ENCODE data around the gene LFNG. TPM values are rescaled to one million over a fixed set of nuclear protein-coding genes. Genes with fewer than 3 reads are reported as not detected.

The LFNG gene
- total RNA-seq, 1 experiment from 2014 or later: 21.3 TPM

DNA sequence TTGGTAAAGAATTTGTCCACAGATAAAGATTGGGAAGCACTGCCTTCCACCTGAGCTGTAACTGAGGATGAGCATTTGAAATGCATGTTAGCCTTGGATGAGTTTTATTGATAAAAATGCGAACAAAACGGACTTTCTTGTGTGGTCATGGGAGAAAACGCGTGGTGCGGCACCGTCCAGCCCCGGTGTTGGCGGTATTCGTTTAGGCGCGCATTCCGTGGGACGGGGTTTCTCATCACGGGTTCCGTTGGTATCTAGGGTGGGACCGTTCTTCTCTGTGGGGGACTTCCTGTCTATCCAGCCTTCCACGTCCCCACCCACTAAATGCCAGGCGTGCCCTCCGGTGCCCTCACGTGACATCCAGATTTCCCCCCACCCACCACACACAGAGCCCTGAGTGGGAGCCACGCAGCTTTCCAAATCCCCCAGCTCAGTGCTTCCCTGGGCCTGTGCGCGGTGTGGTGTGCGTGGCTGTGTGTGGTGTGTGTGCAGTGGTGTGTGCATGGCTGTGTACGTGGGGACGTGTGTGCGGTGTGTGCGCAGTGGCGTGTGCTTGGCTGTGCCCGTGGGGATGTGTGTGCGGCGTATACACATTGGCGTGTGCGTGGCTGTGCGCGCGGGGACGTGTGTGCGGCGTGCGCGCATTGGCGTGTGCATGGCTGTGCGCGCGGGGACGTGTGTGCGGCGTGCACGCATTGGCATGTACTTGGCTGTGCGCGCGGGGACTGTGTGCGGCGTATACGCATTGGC lies 57.3 kb downstream of the LFNG start:
- Histone ChIP-seq H3K9me2 (ENCODE audit: insufficient read depth) (no peaks in the 10 kb centered on the region), H3K9me3 (ENCODE audit: insufficient read depth, low read depth) (no peaks in the 10 kb centered on the region), H3K27ac (no peak overlapping the region), H2AFZ (no peak overlapping the region), H3K4me3 (no peak overlapping the region), H3K79me2 (ENCODE audit: low read depth) (no peaks in the 10 kb centered on the region), H3F3A (ENCODE audit: insufficient read depth, low read depth) (no peaks in the 10 kb centered on the region), H3K4me1 (replicated peaks; ENCODE audit: insufficient read depth) (no peaks in the 10 kb centered on the region), H3K36me3 (ENCODE audit: low read depth) (no peaks in the 10 kb centered on the region), H3K27me3 (ENCODE audit: insufficient read depth, low read depth) (no peaks in the 10 kb centered on the region), H3K4me2 (no peak overlapping the region), H4K20me1 (ENCODE audit: insufficient read depth) (no peaks in the 10 kb centered on the region)
- TF ChIP-seq, protein P1, sequence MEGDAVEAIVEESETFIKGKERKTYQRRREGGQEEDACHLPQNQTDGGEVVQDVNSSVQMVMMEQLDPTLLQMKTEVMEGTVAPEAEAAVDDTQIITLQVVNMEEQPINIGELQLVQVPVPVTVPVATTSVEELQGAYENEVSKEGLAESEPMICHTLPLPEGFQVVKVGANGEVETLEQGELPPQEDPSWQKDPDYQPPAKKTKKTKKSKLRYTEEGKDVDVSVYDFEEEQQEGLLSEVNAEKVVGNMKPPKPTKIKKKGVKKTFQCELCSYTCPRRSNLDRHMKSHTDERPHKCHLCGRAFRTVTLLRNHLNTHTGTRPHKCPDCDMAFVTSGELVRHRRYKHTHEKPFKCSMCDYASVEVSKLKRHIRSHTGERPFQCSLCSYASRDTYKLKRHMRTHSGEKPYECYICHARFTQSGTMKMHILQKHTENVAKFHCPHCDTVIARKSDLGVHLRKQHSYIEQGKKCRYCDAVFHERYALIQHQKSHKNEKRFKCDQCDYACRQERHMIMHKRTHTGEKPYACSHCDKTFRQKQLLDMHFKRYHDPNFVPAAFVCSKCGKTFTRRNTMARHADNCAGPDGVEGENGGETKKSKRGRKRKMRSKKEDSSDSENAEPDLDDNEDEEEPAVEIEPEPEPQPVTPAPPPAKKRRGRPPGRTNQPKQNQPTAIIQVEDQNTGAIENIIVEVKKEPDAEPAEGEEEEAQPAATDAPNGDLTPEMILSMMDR (conservative IDR thresholded peaks at IDR 0.05): no peak
- no peak for TF ChIP-seq EZH2 (IDR thresholded peaks at IDR 0.05; ENCODE audit: low read depth)
- no peak for DNase-seq
- BruUV-seq (replicated peaks): no TSS peak
- ChIA-PET CTCF (no interaction called here), POLR2A (ENCODE audit: unreplicated experiment) (no interaction called here)
- intact Hi-C loops (cut with micrococcal nuclease; ENCODE audit: unreplicated experiment): no loop called here

Small RNA genes within 50 kb of the gene (microRNA-seq; reads per million reads assigned to microRNA genes)
- not detected for gene MIR4648 (ENCODE audit: borderline number of aligned reads, borderline replicate concordance)

Other genes starting within 250 kb of the LFNG start
- gene SNX8, start 205.3 kb upstream of the LFNG start, total RNA-seq (2021): 73.9 and 102 TPM in 2 replicates
- gene EIF3B, start 164.9 kb upstream of the LFNG start, total RNA-seq (2021): 299 and 302 TPM in 2 replicates
- gene CHST12, start 116.2 kb upstream of the LFNG start, total RNA-seq (2021): 25.9 and 41.1 TPM in 2 replicates
- not detected in 2 replicates for gene GRIFIN, start 43.4 kb upstream of the LFNG start, total RNA-seq (2021)
- 53.9 and 57.7 TPM in 2 replicates for gene BRAT1, start 35.8 kb downstream of the LFNG start, total RNA-seq (2021)
- gene IQCE, start 39.2 kb downstream of the LFNG start, total RNA-seq (2021): 28.3 and 35.8 TPM in 2 replicates
- gene TTYH3, start 112.2 kb downstream of the LFNG start, total RNA-seq (2021): 109 and 114 TPM in 2 replicates
- gene AMZ1, start 168.4 kb downstream of the LFNG start, total RNA-seq (2021): 0.50 TPM in 1 of 2 replicates, not detected in the other